Measurements from ENCODE around the gene NGEF.

DNA sequence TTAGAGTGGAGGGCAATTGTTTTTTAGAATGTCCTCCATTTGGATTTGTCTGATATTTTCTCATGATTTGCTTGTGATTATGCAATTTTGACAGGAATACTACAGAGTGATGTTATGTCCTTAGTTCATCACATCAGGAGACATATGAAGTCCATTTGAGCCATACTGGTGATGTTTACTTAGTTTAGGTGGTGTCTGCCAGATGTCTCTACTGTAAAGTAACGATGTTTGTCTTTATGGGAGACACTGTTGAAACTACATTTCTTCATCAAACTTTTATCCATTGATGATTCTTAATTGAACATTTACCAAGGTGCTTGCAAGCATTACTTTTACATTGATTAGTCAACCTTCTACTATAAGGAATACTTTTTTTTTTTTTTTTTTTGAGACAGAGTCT, 147.9 kb downstream of the NGEF start:
- TF ChIP-seq POLR2A (IDR thresholded peaks at IDR 0.05) = no peak
- no peak for TF ChIP-seq CTCF (IDR thresholded peaks at IDR 0.05)
